ENCODE results near the gene WFDC10A. TPM values are rescaled to one million over a fixed set of nuclear protein-coding genes. Genes with fewer than 3 reads are reported as not detected.

Gene WFDC10A
- total RNA-seq, 1 donor from 2014 or later: not detected

DNA sequence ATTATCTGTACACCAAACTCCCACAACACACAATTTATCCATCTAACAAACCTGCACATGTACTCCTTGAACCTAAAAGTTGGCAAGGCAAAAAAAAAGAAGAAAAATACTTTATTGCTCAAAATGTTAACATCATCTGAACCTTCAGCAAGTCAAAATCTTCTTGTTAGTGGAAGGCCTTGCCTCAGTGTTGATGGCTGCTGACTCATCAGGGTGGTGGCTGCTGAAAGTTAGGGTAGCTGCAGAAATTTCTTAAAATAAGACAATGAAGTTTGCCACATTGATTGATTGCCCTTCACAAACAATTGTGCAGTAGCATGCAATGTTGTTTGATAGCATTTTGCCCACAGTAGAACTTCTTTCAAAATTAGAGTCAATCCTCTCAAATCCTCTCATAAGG, 43.2 kb downstream of the WFDC10A start:
- no peak for DNase-seq (ENCODE audit: low spot score, unreplicated experiment)
- no peaks in the 10 kb centered on the region for H3K4me1 Mint-ChIP-seq (ENCODE audit: low read depth)
- no peaks in the 10 kb centered on the region for H3K27me3 Mint-ChIP-seq
- H3K27ac Mint-ChIP-seq: no peak overlapping the region
- H3K4me3 Mint-ChIP-seq (ENCODE audit: low read depth): no peak overlapping the region
- TF ChIP-seq, protein P1, sequence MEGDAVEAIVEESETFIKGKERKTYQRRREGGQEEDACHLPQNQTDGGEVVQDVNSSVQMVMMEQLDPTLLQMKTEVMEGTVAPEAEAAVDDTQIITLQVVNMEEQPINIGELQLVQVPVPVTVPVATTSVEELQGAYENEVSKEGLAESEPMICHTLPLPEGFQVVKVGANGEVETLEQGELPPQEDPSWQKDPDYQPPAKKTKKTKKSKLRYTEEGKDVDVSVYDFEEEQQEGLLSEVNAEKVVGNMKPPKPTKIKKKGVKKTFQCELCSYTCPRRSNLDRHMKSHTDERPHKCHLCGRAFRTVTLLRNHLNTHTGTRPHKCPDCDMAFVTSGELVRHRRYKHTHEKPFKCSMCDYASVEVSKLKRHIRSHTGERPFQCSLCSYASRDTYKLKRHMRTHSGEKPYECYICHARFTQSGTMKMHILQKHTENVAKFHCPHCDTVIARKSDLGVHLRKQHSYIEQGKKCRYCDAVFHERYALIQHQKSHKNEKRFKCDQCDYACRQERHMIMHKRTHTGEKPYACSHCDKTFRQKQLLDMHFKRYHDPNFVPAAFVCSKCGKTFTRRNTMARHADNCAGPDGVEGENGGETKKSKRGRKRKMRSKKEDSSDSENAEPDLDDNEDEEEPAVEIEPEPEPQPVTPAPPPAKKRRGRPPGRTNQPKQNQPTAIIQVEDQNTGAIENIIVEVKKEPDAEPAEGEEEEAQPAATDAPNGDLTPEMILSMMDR (IDR thresholded peaks at IDR 0.05; ENCODE audit: unreplicated experiment): no peak
- H3K36me3 Mint-ChIP-seq (ENCODE audit: insufficient read depth): no peaks in the 10 kb centered on the region
- H3K9me3 Mint-ChIP-seq (ENCODE audit: low read depth): peaks cover 16% of the 10 kb centered on the region

DNA sequence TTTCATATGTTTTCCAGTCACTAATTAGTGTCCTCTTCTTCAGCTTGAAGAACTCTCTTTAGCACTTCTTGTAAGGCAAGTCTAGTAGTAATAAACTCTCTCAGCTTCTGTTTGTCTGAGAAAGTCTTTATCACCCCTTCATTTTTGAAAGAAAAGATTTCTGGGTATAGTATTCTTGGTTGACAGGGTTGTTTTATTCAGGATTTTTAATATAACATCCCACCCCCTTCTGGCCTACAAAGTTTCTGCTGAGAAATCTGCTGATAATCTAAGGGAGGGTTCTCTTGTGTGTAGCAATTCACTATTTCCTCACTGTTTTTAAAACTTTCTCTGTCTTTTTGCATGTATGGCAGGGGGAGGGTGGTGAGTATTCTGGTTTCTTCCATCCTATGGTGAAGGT, 50.1 kb downstream of the WFDC10A start:
- Mint-ChIP-seq H3K36me3 (ENCODE audit: insufficient read depth) (no peaks in the 10 kb centered on the region), H3K4me1 (ENCODE audit: low read depth) (no peaks in the 10 kb centered on the region), H3K27ac (no peak overlapping the region), H3K27me3 (peaks cover 5% of the 10 kb centered on the region), H3K9me3 (ENCODE audit: low read depth) (peaks cover 15% of the 10 kb centered on the region), H3K4me3 (ENCODE audit: low read depth) (no peak overlapping the region)
- no peak for DNase-seq (ENCODE audit: low spot score, unreplicated experiment)
- TF ChIP-seq, protein P1 (IDR thresholded peaks at IDR 0.05; ENCODE audit: unreplicated experiment): no peak

Other genes with a start within 250 kb of the WFDC10A start
- gene DBNDD2, start 221.4 kb upstream of the WFDC10A start, total RNA-seq: 22.0 and 23.2 TPM in 2 replicates
- 85.1 and 87.7 TPM in 2 replicates for gene PIGT, start 213.6 kb upstream of the WFDC10A start, total RNA-seq
- 161 and 188 TPM in 2 replicates for gene WFDC2, start 160.0 kb upstream of the WFDC10A start, total RNA-seq
- gene SPINT3, start 114.1 kb upstream of the WFDC10A start, total RNA-seq: not detected in 2 replicates
- gene WFDC6, start 90.3 kb upstream of the WFDC10A start, total RNA-seq: not detected in 2 replicates
- not detected in 2 replicates for gene EPPIN, start 82.3 kb upstream of the WFDC10A start, total RNA-seq
- not detected in 2 replicates for gene WFDC8, start 50.5 kb upstream of the WFDC10A start, total RNA-seq
- gene WFDC9, start 1.5 kb downstream of the WFDC10A start, total RNA-seq: not detected in 2 replicates
- not detected in 2 replicates for gene WFDC11, start 40.5 kb downstream of the WFDC10A start, total RNA-seq
- not detected in 2 replicates for gene WFDC13, start 72.3 kb downstream of the WFDC10A start, total RNA-seq
- not detected in 2 replicates for gene WFDC10B, start 75.3 kb downstream of the WFDC10A start, total RNA-seq
- gene SPINT4, start 92.6 kb downstream of the WFDC10A start, total RNA-seq: not detected in 2 replicates
- 0.62 and 0.84 TPM in 2 replicates for gene WFDC3, start 162.1 kb downstream of the WFDC10A start, total RNA-seq
- gene DNTTIP1, start 162.2 kb downstream of the WFDC10A start, total RNA-seq: 29.3 and 33.4 TPM in 2 replicates
- 63.9 and 69.0 TPM in 2 replicates for gene UBE2C, start 182.9 kb downstream of the WFDC10A start, total RNA-seq
- 0.67 TPM in 1 of 2 replicates, not detected in the other for gene TNNC2, start 197.6 kb downstream of the WFDC10A start, total RNA-seq
- 12.2 and 13.1 TPM in 2 replicates for gene SNX21, start 204.1 kb downstream of the WFDC10A start, total RNA-seq
- 23.0 and 23.2 TPM in 2 replicates for gene ACOT8, start 227.7 kb downstream of the WFDC10A start, total RNA-seq
- 7.6 and 7.9 TPM in 2 replicates for gene ZSWIM3, start 227.9 kb downstream of the WFDC10A start, total RNA-seq

Data from progenitor cell of endocrine pancreas (in vitro differentiated cells).